GM21825 (cell line): ENCODE measurements around the gene PHLDB3.
"Not testable (repeated sequence)": the region's sequence is repeated elsewhere in the genome, so short reads cannot be mapped to it uniquely, and the experiment has no call there.

Source experiments
- ATAC-seq: cut with Tn5 transposase; IDR thresholded peaks from one replicate; pipeline ENCODE4 v1.9.1; 2021; ENCODE audit warnings: mild to moderate bottlenecking, moderate library complexity; ENCODE audit not compliant: unreplicated experiment

The PHLDB3 gene

DNA sequence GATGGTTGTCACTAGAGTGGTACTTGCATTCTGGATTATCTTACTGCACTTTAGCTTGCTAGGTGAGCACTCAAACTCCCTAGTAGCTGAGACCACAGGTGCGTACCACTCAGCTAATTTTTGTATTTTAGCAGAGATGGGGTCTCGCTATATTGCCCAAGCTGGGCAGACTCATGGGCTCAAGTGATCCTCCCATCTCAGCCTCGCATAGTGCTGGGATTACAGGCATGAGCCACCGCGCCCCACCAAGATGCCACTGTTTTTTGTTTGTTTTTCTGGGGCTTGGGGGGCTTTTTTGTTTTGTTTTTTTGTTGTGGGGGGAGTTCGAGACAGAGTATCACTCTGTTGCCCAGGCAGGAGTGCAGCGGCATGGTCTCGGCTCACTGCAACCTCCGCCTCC is 56.9 kb downstream of the PHLDB3 start:
- no peak for ATAC-seq

GRCh38 chr19:43446746-43447489 is 57.6 kb downstream of the PHLDB3 start:
- ATAC-seq = peak; percentile 63

- no peak for ATAC-seq
Observed at GRCh38 chr19:43445426-43445825, 59.1 kb downstream of the PHLDB3 start.

DNA sequence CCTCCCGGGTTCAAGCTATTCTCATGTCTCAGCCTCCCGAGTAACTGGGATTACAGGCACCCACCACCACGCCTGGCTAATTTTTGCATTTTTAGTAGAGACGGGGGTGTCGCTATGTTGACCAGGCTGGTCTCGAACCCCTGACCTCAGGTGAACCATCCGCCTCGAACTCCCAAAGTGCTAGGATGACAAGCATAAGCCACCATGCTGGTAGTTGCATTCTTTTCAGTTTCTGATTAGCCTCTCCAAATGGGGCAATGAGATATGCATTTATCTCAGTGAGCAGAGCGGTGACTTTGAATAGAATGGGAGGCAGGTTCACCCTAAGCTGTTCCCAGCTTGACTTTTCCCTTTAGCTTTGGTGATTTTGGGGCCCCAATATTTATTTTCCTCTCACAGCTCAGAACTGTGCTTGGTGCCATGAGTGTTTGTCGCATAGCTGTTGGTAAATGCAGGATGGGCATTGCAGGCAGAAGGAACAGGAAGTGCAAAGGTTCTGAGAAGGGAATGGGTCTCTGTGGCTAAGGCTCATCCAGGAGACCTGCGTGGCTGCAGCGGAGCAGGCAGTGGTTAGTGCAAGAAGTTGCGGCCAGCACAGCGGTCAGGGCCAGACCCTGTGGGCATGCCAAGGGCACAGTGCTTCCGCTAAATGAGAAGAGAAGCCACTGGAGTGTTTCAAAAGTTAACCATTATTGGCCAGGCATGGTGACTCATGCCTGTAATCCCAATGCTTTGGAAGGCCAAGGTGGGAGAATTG is 59.8 kb downstream of the PHLDB3 start:
- ATAC-seq = no peak

GRCh38 chr19:43444091-43444490 is 60.5 kb downstream of the PHLDB3 start:
- not testable (repeated sequence) for ATAC-seq

- no peak for ATAC-seq
Observed at GRCh38 chr19:43441716-43442115, 62.8 kb downstream of the PHLDB3 start.

DNA sequence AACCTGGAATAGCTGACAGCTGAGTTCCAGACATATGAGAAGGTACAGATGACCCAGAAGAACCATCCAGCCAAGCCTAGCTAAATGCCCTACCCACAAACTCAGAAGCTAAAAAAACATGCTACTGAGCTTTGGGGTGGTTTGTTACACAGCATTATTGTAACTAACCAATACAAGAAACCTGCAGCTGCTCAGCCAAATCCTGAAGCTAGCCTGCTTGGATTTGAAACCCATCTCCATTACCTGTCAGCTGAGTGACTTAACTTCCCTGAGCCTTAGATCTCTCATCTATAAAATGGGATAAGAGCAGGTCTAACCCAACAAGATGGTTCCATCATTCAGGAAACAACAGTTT is 64.9 kb downstream of the PHLDB3 start:
- no peak for ATAC-seq

GRCh38 chr19:43439032-43439708 is 65.4 kb downstream of the PHLDB3 start:
- ATAC-seq = no peak

- ATAC-seq = no peak
Observed at GRCh38 chr19:43438291-43439031, 66.1 kb downstream of the PHLDB3 start.

- ATAC-seq = no peak
Observed at GRCh38 chr19:43437712-43438111, 66.8 kb downstream of the PHLDB3 start.

GRCh38 chr19:43437284-43437683 is 67.3 kb downstream of the PHLDB3 start:
- ATAC-seq = not testable (repeated sequence)

DNA sequence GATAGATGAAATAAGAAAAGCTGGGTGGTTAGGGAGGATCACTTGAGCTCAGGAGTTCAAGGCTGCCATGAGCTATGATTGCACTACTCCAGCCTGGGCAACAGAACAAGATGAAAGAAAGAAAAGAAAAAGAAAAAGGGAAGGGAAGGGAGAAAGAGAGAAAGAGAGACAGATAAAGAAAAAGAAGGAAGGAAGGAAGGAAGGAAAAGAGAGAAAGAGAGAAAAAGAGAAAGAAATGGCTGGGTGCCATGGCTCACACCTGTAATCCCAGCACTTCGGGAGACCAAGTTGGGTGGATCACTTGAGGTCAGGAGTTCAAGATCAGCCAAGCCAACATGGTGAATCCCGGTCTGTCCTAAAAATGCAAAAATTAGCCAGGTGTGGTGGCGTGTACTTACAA is 68.8 kb downstream of the PHLDB3 start:
- ATAC-seq = no peak

GRCh38 chr19:43433689-43434088 is 70.9 kb downstream of the PHLDB3 start:
- no peak for ATAC-seq

- ATAC-seq = no peak
Observed at GRCh38 chr19:43433358-43433673, 71.2 kb downstream of the PHLDB3 start.

DNA sequence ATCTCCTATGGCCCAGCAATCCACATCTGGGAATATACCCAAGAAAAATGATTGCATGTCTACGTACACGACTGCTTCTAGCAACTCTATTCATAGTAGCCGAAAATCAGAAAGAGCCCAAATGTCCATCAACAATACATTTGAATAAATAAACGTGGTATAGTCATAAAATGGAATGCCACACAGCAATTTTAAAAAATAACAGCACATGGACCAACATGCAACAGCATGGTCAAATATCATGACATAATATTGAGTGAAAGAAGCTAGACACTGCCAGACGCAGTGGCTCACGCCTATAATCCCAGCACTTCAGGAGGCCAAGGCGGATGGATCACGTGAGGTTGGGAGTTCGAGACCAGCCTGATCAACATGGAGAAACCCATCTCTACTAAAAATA is 73.6 kb downstream of the PHLDB3 start:
- no peak for ATAC-seq

DNA sequence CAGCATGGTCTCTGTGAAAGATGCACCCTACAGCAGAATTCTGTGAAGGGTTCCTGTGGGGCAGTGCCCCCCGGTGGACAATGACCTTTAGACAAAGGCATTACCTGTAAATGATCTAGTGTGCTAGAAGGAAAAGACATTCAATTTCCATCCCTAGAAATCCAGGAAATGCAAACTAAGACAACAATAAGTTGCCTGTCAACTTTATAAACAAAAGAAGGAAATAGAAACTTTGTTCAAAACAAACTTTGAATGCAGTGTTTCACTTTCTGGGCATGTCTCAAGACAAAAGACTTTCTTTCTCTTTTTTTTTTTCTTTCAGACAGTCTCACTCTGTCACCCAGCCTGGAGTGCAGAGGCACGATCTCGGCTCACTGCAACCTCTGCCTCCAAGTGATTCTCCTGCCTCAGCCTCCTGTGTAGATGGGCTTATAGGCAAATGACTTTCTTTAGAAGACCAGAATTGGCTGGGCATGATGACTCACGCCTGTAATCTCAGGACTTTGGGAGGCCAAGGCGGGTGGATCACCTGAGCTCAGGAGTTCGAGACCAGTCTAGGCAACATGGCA is 74.3 kb downstream of the PHLDB3 start:
- no peak for ATAC-seq

DNA sequence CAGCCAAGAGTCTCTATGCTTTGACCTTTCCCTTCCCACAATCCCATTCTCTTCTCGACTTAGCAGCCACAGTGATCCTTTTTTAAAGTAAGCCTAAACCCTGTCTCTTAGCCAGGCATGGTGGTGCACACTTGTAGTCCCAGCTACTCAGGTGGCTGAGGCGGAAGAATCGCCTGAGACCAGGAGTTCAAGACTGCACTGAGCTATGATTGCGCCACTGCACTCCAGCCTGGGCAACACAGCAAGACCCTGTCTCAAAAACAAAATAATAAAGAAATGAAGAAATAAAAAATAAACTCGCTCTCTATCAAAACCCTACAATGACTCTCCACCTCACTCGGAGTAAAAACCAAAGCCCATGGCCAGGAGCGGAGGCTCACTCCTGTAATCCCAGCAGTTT is 75.2 kb downstream of the PHLDB3 start:
- ATAC-seq = no peak

- no peak for ATAC-seq
Observed at GRCh38 chr19:43425567-43426392, 78.8 kb downstream of the PHLDB3 start.
